Chondrocyte (in vitro differentiated cells): ENCODE measurements around the gene NMNAT2. TPM values are rescaled to one million over a fixed set of nuclear protein-coding genes. Genes with fewer than 3 reads are reported as not detected.

Experiments used
- DNase-seq: peaks from one replicate; pipeline ENCODE4 v3.0.0; 2021; ENCODE audit warnings: mixed read lengths, low spot score
- H3K27ac Mint-ChIP-seq: one replicate; pipeline ENCODE4 v1.8.0; 2021; ENCODE audit warnings: mild to moderate bottlenecking, moderate library complexity, mixed read lengths; ENCODE audit not compliant: unreplicated experiment
- H3K27me3 Mint-ChIP-seq: 2 replicates; pipeline ENCODE4 v1.8.0; 2021; ENCODE audit warnings: low read depth, mixed read lengths
- H3K36me3 Mint-ChIP-seq: 2 replicates; pipeline ENCODE4 v1.8.0; 2021; ENCODE audit warnings: low read depth, mixed read lengths
- H3K4me1 Mint-ChIP-seq: 2 replicates; pipeline ENCODE4 v1.8.0; 2021; ENCODE audit warnings: low read depth, mild to moderate bottlenecking, mixed read lengths
- H3K4me3 Mint-ChIP-seq: one replicate; pipeline ENCODE4 v1.8.0; 2021; ENCODE audit warnings: mild to moderate bottlenecking, moderate library complexity, mixed read lengths; ENCODE audit not compliant: unreplicated experiment
- H3K9me3 Mint-ChIP-seq: 2 replicates; pipeline ENCODE4 v1.8.0; 2021; ENCODE audit warnings: low read depth, mixed read lengths
- total RNA-seq: library from RNA; stranded (reverse); gene quantifications from 3 replicates; pipeline ENCODE4 v1.2.1, GENCODE V29; 2021
- TF ChIP-seq, protein P1 (sequence below): fragments of 200-600 bp; sonication (generic); IDR thresholded peaks from 2 replicates; pipeline ENCODE4 v1.5.0; 2021; ENCODE audit warnings: antibody characterized with exemption, mild to moderate bottlenecking, moderate library complexity

The NMNAT2 gene
- total RNA-seq, 1 donor from 2014 or later = 5.5 TPM

DNA sequence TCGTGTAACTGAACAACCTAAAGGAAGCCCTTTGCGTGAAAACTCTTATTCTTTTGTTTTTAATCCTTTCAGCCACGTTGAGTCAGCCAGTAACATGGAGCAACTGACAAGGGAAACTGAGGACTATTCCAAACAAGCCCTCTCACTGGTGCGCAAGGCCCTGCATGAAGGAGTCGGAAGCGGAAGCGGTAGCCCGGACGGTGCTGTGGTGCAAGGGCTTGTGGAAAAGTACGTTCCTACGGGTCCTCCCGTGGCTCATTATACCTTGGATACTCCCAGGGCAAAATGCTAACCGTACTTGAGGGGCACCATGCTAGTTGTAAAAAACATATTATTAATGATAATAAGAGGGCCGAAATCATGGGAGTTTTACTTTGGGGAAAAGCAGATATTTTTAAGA, 182.7 kb downstream of the NMNAT2 start:
- peaks cover 3% of the 10 kb centered on the region for H3K9me3 Mint-ChIP-seq
- TF ChIP-seq, protein P1, sequence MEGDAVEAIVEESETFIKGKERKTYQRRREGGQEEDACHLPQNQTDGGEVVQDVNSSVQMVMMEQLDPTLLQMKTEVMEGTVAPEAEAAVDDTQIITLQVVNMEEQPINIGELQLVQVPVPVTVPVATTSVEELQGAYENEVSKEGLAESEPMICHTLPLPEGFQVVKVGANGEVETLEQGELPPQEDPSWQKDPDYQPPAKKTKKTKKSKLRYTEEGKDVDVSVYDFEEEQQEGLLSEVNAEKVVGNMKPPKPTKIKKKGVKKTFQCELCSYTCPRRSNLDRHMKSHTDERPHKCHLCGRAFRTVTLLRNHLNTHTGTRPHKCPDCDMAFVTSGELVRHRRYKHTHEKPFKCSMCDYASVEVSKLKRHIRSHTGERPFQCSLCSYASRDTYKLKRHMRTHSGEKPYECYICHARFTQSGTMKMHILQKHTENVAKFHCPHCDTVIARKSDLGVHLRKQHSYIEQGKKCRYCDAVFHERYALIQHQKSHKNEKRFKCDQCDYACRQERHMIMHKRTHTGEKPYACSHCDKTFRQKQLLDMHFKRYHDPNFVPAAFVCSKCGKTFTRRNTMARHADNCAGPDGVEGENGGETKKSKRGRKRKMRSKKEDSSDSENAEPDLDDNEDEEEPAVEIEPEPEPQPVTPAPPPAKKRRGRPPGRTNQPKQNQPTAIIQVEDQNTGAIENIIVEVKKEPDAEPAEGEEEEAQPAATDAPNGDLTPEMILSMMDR = no peak
- H3K36me3 Mint-ChIP-seq = peaks cover 3% of the 10 kb centered on the region
- H3K27me3 Mint-ChIP-seq = no peaks in the 10 kb centered on the region
- DNase-seq = no peak
- H3K4me1 Mint-ChIP-seq = peaks cover 40% of the 10 kb centered on the region
- peak overlapping the region; percentile 97 for H3K27ac Mint-ChIP-seq
- peak overlapping the region; percentile 71 for H3K4me3 Mint-ChIP-seq

DNA sequence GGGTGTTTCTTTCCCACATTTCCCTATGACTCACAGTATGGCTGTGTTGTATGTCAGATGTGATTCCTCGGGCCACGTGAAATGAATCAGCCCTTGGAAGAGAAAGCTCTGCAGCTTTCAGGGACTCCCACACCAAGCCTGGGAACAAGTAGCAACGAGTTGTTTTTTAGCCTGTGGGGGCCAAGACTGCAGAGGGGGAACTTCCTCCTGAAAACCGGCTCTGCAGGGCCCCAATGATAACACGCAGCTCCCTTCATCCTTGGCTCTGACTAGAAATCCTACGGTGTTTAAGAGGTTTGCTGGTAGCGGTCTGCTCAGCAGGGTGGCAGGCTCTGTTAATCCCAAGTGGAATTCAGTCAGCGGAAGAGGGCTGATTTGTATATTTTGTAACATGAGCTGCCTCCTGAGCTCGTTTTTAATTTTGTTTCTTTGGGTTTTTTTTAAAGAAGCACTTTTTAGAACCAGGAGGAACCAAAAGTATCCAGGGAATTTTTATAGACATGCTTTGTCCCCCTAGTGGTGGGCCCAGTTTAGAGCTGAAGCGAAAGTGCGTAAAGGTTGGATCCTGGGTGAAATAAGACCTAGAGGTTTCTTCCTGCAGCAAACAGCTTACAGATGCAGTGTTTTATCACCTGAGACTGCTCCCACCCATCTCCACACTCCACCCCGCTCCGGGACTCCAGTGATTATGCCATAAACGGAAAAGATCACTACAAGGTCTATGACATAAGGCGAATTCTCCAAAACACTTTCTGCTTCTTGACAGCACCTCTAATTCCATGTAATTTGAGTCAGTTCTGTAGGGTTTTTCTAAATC, 183.3 kb downstream of the NMNAT2 start:
- Mint-ChIP-seq H3K4me3 (peak overlapping the region; percentile 71), H3K27ac (peak overlapping the region; percentile 97), H3K9me3 (peaks cover 3% of the 10 kb centered on the region), H3K4me1 (peaks cover 43% of the 10 kb centered on the region), H3K36me3 (peaks cover under 1% of the 10 kb centered on the region), H3K27me3 (no peaks in the 10 kb centered on the region)
- TF ChIP-seq, protein P1 = peak; percentile 96
- no peak for DNase-seq

DNA sequence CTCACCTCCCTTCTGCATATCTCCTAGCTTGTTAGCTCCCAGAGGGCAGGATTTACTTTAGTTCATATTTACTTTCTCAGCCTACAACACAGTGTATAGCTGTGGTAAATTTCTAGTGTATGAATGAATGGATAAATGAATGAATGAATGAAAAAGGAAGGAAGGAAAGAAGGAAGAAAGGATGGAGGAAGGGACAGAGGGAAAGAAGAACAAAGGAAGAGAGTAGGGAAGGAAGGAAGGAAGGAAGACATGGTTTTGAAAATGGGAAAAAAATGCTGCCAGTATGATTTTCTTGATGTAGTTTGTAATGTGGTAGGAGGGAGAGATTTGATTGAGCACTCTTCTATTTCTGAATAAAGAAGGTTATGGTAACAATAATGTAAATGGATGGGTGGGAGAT, 185.1 kb downstream of the NMNAT2 start:
- Mint-ChIP-seq H3K27me3 (no peaks in the 10 kb centered on the region), H3K4me1 (peaks cover 39% of the 10 kb centered on the region), H3K9me3 (peaks cover 1% of the 10 kb centered on the region), H3K27ac (peak overlapping the region; percentile 56), H3K4me3 (no peak overlapping the region), H3K36me3 (no peaks in the 10 kb centered on the region)
- no peak for DNase-seq
- TF ChIP-seq, protein P1 = no peak

DNA sequence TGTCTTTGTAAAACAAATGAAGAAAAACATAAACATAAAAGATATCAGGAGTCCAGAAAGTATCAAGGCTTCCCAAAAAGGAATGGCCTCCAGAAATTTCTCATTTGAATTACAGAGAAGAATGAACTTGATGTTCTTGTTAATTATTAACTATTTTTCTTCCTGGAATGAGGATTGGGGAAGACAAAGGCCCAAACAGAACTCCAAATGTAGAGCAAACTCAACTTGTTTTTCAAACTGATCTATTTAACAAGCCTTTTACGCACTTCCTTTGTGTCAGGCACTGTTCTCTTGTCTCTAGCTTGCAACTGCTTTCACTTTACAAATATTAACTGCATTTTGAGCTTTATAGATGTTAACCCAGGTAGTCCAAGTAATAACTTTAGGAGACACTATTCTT, 186.6 kb downstream of the NMNAT2 start:
- no peak for DNase-seq
- H3K4me1 Mint-ChIP-seq = peaks cover 39% of the 10 kb centered on the region
- no peaks in the 10 kb centered on the region for H3K9me3 Mint-ChIP-seq
- no peak overlapping the region for H3K27ac Mint-ChIP-seq
- H3K27me3 Mint-ChIP-seq = no peaks in the 10 kb centered on the region
- no peak overlapping the region for H3K4me3 Mint-ChIP-seq
- no peaks in the 10 kb centered on the region for H3K36me3 Mint-ChIP-seq
- TF ChIP-seq, protein P1 = no peak

DNA sequence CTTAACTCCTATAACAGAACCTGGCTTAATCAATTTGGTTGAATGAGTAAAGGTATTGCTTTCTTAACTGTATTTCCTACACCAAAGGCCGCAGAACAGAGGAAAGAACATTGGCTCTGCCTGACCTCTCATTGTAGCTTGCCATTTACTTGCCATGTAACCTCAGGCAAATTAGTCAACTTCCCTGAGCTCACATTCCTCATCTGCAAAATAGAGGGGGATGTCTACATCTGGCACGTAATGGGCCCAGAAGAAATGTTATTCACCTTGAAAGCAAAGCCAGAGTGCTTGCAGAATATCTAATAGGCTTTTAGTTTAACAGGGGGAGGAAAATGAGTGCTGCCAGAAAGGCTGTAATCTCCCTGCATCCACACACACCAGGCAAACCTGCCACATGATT, 187.8 kb downstream of the NMNAT2 start:
- Mint-ChIP-seq H3K4me1 (peaks cover 32% of the 10 kb centered on the region), H3K27me3 (no peaks in the 10 kb centered on the region), H3K4me3 (no peak overlapping the region), H3K36me3 (no peaks in the 10 kb centered on the region), H3K27ac (no peak overlapping the region), H3K9me3 (no peaks in the 10 kb centered on the region)
- TF ChIP-seq, protein P1 = no peak
- no peak for DNase-seq
